Measurements from ENCODE around the gene STAMBPL1. TPM values are rescaled to one million over a fixed set of nuclear protein-coding genes. Genes with fewer than 3 reads are reported as not detected.
"Not testable (repeated sequence)": the region's sequence is repeated elsewhere in the genome, so short reads cannot be mapped to it uniquely, and the experiment has no call there.

The STAMBPL1 gene
- total and polyA plus RNA-seq, 2 donors (not counting 1 experiment from before 2014, with no cell fraction given): 45.6 to 72.5 TPM

DNA sequence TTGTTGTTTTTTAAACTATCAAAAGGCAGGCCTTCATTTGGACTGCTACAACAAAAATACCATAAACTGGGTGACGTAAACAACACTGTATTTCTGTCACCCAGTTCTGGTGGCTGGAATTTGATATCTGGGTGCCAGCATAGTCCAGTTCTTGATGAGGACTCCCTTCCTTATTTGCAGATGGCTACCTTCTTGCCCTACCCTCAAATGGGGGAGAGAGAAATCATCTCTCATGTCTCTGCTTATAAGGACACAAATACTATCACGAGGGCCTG is 47.3 kb downstream of the STAMBPL1 start:
- H3K4me1 ChIP-seq (ENCODE audit: control insufficient read depth, extremely low read depth, insufficient read depth, low read length): peaks cover 19% of the 10 kb centered on the region
- H2AFZ ChIP-seq (ENCODE audit: low read length): no peak overlapping the region
- no peaks in the 10 kb centered on the region for H3K9me3 ChIP-seq (ENCODE audit: control insufficient read depth, insufficient read depth, low read depth, low read length)
- no peaks in the 10 kb centered on the region for H4K20me1 ChIP-seq (ENCODE audit: control insufficient read depth, extremely low read depth, insufficient read depth, low read length)
- H3K27ac ChIP-seq (ENCODE audit: insufficient read depth, low read length): peak overlapping the region; percentile 51
- H3K36me3 ChIP-seq (ENCODE audit: control insufficient read depth, insufficient read depth, low read length): peaks cover 2% of the 10 kb centered on the region
- no peaks in the 10 kb centered on the region for H3K79me2 ChIP-seq (ENCODE audit: control insufficient read depth, insufficient read depth, low read length)
- H3K27me3 ChIP-seq (ENCODE audit: control insufficient read depth, insufficient read depth, low read length): no peaks in the 10 kb centered on the region
- no peak overlapping the region for H3K4me2 ChIP-seq (ENCODE audit: extremely low read depth, insufficient read depth, low read length)
- no peak overlapping the region for H3K9ac ChIP-seq (ENCODE audit: insufficient read depth, low read length)
- DNase-seq (ENCODE audit: low read depth in 2 of 2): no peak
- TF ChIP-seq CTCF (conservative IDR thresholded peaks at IDR 0.05 in 1 of 2, IDR thresholded peaks at IDR 0.05 in 1 of 2; ENCODE audit: low read depth in 1 of 2, low read length in 2 of 2) (no peak), EZH2 (IDR thresholded peaks at IDR 0.05; ENCODE audit: low read length, missing control alignments) (no peak)
- no peak overlapping the region for H3K4me3 ChIP-seq (replicated peaks in 1 of 4; ENCODE audit: control extremely low read depth in 1 of 4, insufficient read depth in 1 of 4, low read depth in 3 of 4, low read length in 4 of 4)

DNA sequence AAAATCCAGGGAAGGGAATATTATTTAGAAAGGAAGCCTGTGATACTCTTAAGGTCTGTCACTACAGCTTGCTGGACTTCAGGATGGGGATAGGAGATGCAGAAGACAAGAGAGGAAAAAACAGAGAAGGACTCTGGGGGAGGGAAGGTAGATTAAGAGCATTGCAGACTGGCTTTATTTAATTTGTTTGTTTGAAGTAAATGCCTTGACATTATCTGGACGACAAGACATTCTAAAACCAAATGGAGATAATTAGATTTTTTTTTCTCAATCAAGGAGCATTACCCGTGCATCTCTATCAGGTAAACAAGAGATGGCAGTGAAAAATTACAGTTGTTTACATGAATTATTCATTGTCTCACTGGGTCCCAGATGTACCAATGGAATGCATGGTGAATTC is 48.2 kb downstream of the STAMBPL1 start:
- no peaks in the 10 kb centered on the region for H3K27me3 ChIP-seq (ENCODE audit: control insufficient read depth, insufficient read depth, low read length)
- H3K4me1 ChIP-seq (ENCODE audit: control insufficient read depth, extremely low read depth, insufficient read depth, low read length): peaks cover 19% of the 10 kb centered on the region
- H3K9me3 ChIP-seq (ENCODE audit: control insufficient read depth, insufficient read depth, low read depth, low read length): no peaks in the 10 kb centered on the region
- no peak overlapping the region for H3K4me3 ChIP-seq (replicated peaks in 1 of 4; ENCODE audit: control extremely low read depth in 1 of 4, insufficient read depth in 1 of 4, low read depth in 3 of 4, low read length in 4 of 4)
- H3K4me2 ChIP-seq (ENCODE audit: extremely low read depth, insufficient read depth, low read length): no peak overlapping the region
- no peaks in the 10 kb centered on the region for H3K79me2 ChIP-seq (ENCODE audit: control insufficient read depth, insufficient read depth, low read length)
- no peak overlapping the region for H2AFZ ChIP-seq (ENCODE audit: low read length)
- DNase-seq (ENCODE audit: low read depth in 2 of 2): no peak
- no peak overlapping the region for H3K9ac ChIP-seq (ENCODE audit: insufficient read depth, low read length)
- no peak overlapping the region for H3K27ac ChIP-seq (ENCODE audit: insufficient read depth, low read length)
- H3K36me3 ChIP-seq (ENCODE audit: control insufficient read depth, insufficient read depth, low read length): peaks cover 2% of the 10 kb centered on the region
- TF ChIP-seq EZH2 (IDR thresholded peaks at IDR 0.05; ENCODE audit: low read length, missing control alignments): no peak
- TF ChIP-seq CTCF (conservative IDR thresholded peaks at IDR 0.05 in 1 of 2, IDR thresholded peaks at IDR 0.05 in 1 of 2; ENCODE audit: low read depth in 1 of 2, low read length in 2 of 2): no peak
- H4K20me1 ChIP-seq (ENCODE audit: control insufficient read depth, extremely low read depth, insufficient read depth, low read length): no peaks in the 10 kb centered on the region

DNA sequence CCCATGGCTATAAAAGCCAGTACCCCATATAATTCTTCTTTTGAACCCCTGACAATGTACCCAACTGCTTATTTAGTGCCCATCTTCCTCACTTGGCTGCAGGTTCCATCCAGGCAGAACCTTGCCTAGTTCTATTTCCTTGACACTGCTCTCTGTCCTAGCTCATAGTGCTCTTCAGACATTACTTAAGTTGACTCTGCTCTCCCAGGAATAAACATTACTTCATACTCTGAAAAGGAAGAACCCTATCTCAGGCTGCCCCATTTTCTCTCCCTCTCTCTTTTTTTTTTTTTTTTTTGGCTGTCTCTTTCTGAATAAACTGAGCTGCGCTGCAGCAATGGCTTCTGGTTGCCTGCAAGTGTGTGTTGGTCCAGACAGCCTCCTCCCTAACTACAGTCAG is 51.5 kb downstream of the STAMBPL1 start:
- no peaks in the 10 kb centered on the region for H4K20me1 ChIP-seq (ENCODE audit: control insufficient read depth, extremely low read depth, insufficient read depth, low read length)
- H3K27ac ChIP-seq (ENCODE audit: insufficient read depth, low read length): no peak overlapping the region
- no peaks in the 10 kb centered on the region for H3K79me2 ChIP-seq (ENCODE audit: control insufficient read depth, insufficient read depth, low read length)
- peaks cover 14% of the 10 kb centered on the region for H3K4me1 ChIP-seq (ENCODE audit: control insufficient read depth, extremely low read depth, insufficient read depth, low read length)
- TF ChIP-seq CTCF (conservative IDR thresholded peaks at IDR 0.05 in 1 of 2, IDR thresholded peaks at IDR 0.05 in 1 of 2; ENCODE audit: low read depth in 1 of 2, low read length in 2 of 2) (no peak), EZH2 (IDR thresholded peaks at IDR 0.05; ENCODE audit: low read length, missing control alignments) (no peak)
- no peaks in the 10 kb centered on the region for H3K27me3 ChIP-seq (ENCODE audit: control insufficient read depth, insufficient read depth, low read length)
- peaks cover 6% of the 10 kb centered on the region for H3K36me3 ChIP-seq (ENCODE audit: control insufficient read depth, insufficient read depth, low read length)
- H3K4me3 ChIP-seq (replicated peaks in 1 of 4; ENCODE audit: control extremely low read depth in 1 of 4, insufficient read depth in 1 of 4, low read depth in 3 of 4, low read length in 4 of 4): no peak overlapping the region
- DNase-seq (ENCODE audit: low read depth in 2 of 2): peak in 1 of 2 donors; percentile 37
- no peak overlapping the region for H2AFZ ChIP-seq (ENCODE audit: low read length)
- H3K4me2 ChIP-seq (ENCODE audit: extremely low read depth, insufficient read depth, low read length): no peak overlapping the region
- H3K9me3 ChIP-seq (ENCODE audit: control insufficient read depth, insufficient read depth, low read depth, low read length): no peaks in the 10 kb centered on the region
- no peak overlapping the region for H3K9ac ChIP-seq (ENCODE audit: insufficient read depth, low read length)

DNA sequence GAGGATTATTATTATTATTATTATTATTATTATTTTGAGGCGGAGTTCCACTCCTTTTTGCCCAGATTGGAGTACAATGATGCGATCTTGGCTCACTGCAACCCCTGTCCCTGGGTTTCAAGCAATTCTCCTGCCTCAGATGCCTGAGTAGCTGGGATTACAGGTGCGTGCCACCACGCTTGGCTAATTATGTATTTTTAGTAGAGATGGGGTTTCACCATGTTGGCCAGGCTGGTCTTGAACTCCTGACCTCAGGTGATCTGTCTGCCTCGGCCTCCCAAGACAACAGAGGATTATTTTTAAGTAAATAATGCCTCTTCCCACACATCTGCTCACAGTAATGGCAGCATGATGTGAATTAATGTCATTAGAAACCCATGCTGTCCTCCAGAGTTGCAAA is 52.0 kb downstream of the STAMBPL1 start:
- H2AFZ ChIP-seq (ENCODE audit: low read length); H3K9me3 ChIP-seq (ENCODE audit: control insufficient read depth, insufficient read depth, low read depth, low read length); H3K4me2 ChIP-seq (ENCODE audit: extremely low read depth, insufficient read depth, low read length); H3K36me3 ChIP-seq (ENCODE audit: control insufficient read depth, insufficient read depth, low read length); H3K4me3 ChIP-seq (replicated peaks in 1 of 4; ENCODE audit: control extremely low read depth in 1 of 4, insufficient read depth in 1 of 4, low read depth in 3 of 4, low read length in 4 of 4); H3K79me2 ChIP-seq (ENCODE audit: control insufficient read depth, insufficient read depth, low read length); H3K9ac ChIP-seq (ENCODE audit: insufficient read depth, low read length); DNase-seq (ENCODE audit: low read depth in 2 of 2); H3K27me3 ChIP-seq (ENCODE audit: control insufficient read depth, insufficient read depth, low read length); H3K27ac ChIP-seq (ENCODE audit: insufficient read depth, low read length); H4K20me1 ChIP-seq (ENCODE audit: control insufficient read depth, extremely low read depth, insufficient read depth, low read length): not testable (repeated sequence)
- peaks cover 12% of the 10 kb centered on the region for H3K4me1 ChIP-seq (ENCODE audit: control insufficient read depth, extremely low read depth, insufficient read depth, low read length)
